ENCODE measurements around the gene ECHS1. TPM values are rescaled to one million over a fixed set of nuclear protein-coding genes. Genes with fewer than 3 reads are reported as not detected.

ECHS1 gene
- polyA plus RNA-seq, 2 of the 4 experiments (the other 2 are of a cell fraction), result 66.7 to 133 TPM

- Histone ChIP-seq H3K27ac (no peak overlapping the region), H3K4me2 (no peak overlapping the region), H3K4me1 (0 out of 3 replicates have a peak, but pooled peaks cover 7% of the 10 kb centered on the region), H3K9me3 (no peaks in the 10 kb centered on the region; the same call in 2 of the 3 replicates), H3K4me3 (no peak overlapping the region)
- ChIA-PET POLR2A (no interaction called here), CTCF (interaction anchor here (1.0 to 3.6 kb wide), 4 partner anchors 9 to 51 kb away, joined by 3 to 33 read pairs (median 9); no protein-coding TSS in a partner anchor)
- peak in 1 of 2 experiments; percentile 82 for DNase-seq (ENCODE audit: low read depth in 1 of 2, low spot score in 1 of 2)
- ATAC-seq, result peak in 1 of 2 experiments; percentile 27; a peak in 3 of 6 replicates
- TF ChIP-seq RFX5 (IDR thresholded peaks at IDR 0.05) (peak; percentile 18; the same call in 1 of the 2 replicates), BCL3 (IDR thresholded peaks at IDR 0.05) (no peak), ESRRA (IDR thresholded peaks at IDR 0.05; ENCODE audit: borderline replicate concordance, low read length) (no peak), ZC3H11A (IDR thresholded peaks at IDR 0.05) (no peak), RAD21 (conservative IDR thresholded peaks at IDR 0.05 in 1 of 2, IDR thresholded peaks at IDR 0.05 in 1 of 2) (no peak), SREBF2 (IDR thresholded peaks at IDR 0.05) (no peak), MAFK (IDR thresholded peaks at IDR 0.05; ENCODE audit: partially characterized antibody) (peak; percentile 45), ZNF302 (CRISPR knock-in tag; IDR thresholded peaks at IDR 0.05) (no peak)
- FAIRE-seq, result no peak
- WGBS (ENCODE audit: missing lambda C conversion rate), result 63% methylated on average over 5 of the region's 5 CpGs
Observed at GRCh38 chr10:133315847-133316246, 57.3 kb downstream of the ECHS1 start.

- 92% methylated on average over 12 of the region's 12 CpGs for WGBS (ENCODE audit: missing lambda C conversion rate)
- Histone ChIP-seq H3K9me3 (no peaks in the 10 kb centered on the region), H3K4me3 (no peak overlapping the region), H3K27ac (no peak overlapping the region), H3K4me2 (no peak overlapping the region), H3K4me1 (0 out of 3 replicates have a peak, but pooled peaks cover 7% of the 10 kb centered on the region)
- ChIA-PET CTCF (interaction anchor here (0.9 to 3.6 kb wide), 10 partner anchors 8 to 63 kb away, joined by 3 to 33 read pairs (median 4); no protein-coding TSS in a partner anchor), POLR2A (no interaction called here)
- TF ChIP-seq HOXB13 (CRISPR knock-in tag; IDR thresholded peaks at IDR 0.05; ENCODE audit: low read depth) (no peak), GATA3 (IDR thresholded peaks at IDR 0.05; ENCODE audit: borderline replicate concordance) (no peak), RFX5 (IDR thresholded peaks at IDR 0.05) (no peak), CBX8 (IDR thresholded peaks at IDR 0.05) (no peak), ZC3H11A (IDR thresholded peaks at IDR 0.05) (no peak), CEBPB (IDR thresholded peaks at IDR 0.05) (no peak), RARB (CRISPR knock-in tag; IDR thresholded peaks at IDR 0.05) (no peak), EHMT2 (IDR thresholded peaks at IDR 0.05; ENCODE audit: low read depth) (no peak), ATOH8 (CRISPR knock-in tag; IDR thresholded peaks at IDR 0.05; ENCODE audit: low read depth) (no peak), REST (IDR thresholded peaks at IDR 0.05) (no peak), HMGXB4 (CRISPR knock-in tag; IDR thresholded peaks at IDR 0.05; ENCODE audit: borderline replicate concordance) (no peak), FOXS1 (CRISPR knock-in tag; IDR thresholded peaks at IDR 0.05) (no peak), HDAC2 (IDR thresholded peaks at IDR 0.05) (no peak), PHF8 (IDR thresholded peaks at IDR 0.05; ENCODE audit: borderline replicate concordance, low read depth) (no peak), SMC3 (IDR thresholded peaks at IDR 0.05) (no peak), ELK1 (IDR thresholded peaks at IDR 0.05; ENCODE audit: low read depth, low read length) (no peak), EHF (CRISPR knock-in tag; IDR thresholded peaks at IDR 0.05) (no peak), MAFK (IDR thresholded peaks at IDR 0.05; ENCODE audit: partially characterized antibody) (no peak)
- FAIRE-seq, result no peak
- DNase-seq (ENCODE audit: low read depth in 1 of 2, low spot score in 1 of 2), result no peak
- no peak for ATAC-seq
Observed at GRCh38 chr10:133314911-133315310, 58.2 kb downstream of the ECHS1 start.
